ENCODE results near the gene F7.
"Not testable (repeated sequence)": the region's sequence is repeated elsewhere in the genome, so short reads cannot be mapped to it uniquely, and the experiment has no call there.

Gene F7

GRCh38 chr13:113105921-113106452, 396 bp downstream of the F7 start:
- no peak for DNase-seq

GRCh38 chr13:113106711-113107351, 1.2 kb downstream of the F7 start:
- no peak for DNase-seq

GRCh38 chr13:113108521-113108920, 2.9 kb downstream of the F7 start:
- not testable (repeated sequence) for DNase-seq

- no peak for DNase-seq
Measured at GRCh38 chr13:113109151-113110047, 3.8 kb downstream of the F7 start.

- DNase-seq, result no peak
Measured at GRCh38 chr13:113110048-113110851, 4.7 kb downstream of the F7 start.

- DNase-seq, result no peak
Measured at GRCh38 chr13:113110852-113111315, 5.3 kb downstream of the F7 start.

- DNase-seq, result not testable (repeated sequence)
Measured at GRCh38 chr13:113111821-113112220, 6.2 kb downstream of the F7 start.

GRCh38 chr13:113112475-113112874, 6.9 kb downstream of the F7 start:
- DNase-seq, result not testable (repeated sequence)

- no peak for DNase-seq
Measured at GRCh38 chr13:113112893-113113845, 7.6 kb downstream of the F7 start.

GRCh38 chr13:113113846-113114271, 8.3 kb downstream of the F7 start:
- no peak for DNase-seq

- DNase-seq, result no peak
Measured at GRCh38 chr13:113114511-113115362, 9.1 kb downstream of the F7 start.

- no peak for DNase-seq
Measured at GRCh38 chr13:113115363-113116205, 10.0 kb downstream of the F7 start.

- DNase-seq, result no peak
Measured at GRCh38 chr13:113116206-113116800, 10.7 kb downstream of the F7 start.

- no peak for DNase-seq
Measured at GRCh38 chr13:113116871-113117271, 11.3 kb downstream of the F7 start.

GRCh38 chr13:113117335-113117872, 11.8 kb downstream of the F7 start:
- DNase-seq, result no peak

- no peak for DNase-seq
Measured at GRCh38 chr13:113117911-113118260, 12.3 kb downstream of the F7 start.

GRCh38 chr13:113118261-113119021, 12.8 kb downstream of the F7 start:
- DNase-seq, result no peak

GRCh38 chr13:113119166-113119821, 13.7 kb downstream of the F7 start:
- DNase-seq, result no peak
